Natural killer cell (primary cell): Measurements from ENCODE around the gene PHLDB2. TPM values are rescaled to one million over a fixed set of nuclear protein-coding genes. Genes with fewer than 3 reads are reported as not detected.

ENCODE experiments used
- ATAC-seq, 3 donors: fragments of 150-1000 bp in 2 of 3; fragments of 200-7000 bp in 1 of 3; cut with Tn5 transposase; 1 replicate in 1 of 3; 2 replicates in 2 of 3; pipeline ENCODE4 v1.10.0; 2021; ENCODE audit warnings: mild to moderate bottlenecking in 2 of 3, moderate library complexity in 2 of 3
- DNase-seq, 2 donors: peaks; one replicate each; pipeline versions ENCODE4 v3.0.0 to v3.0.0-alpha.2; 2013 to 2021; ENCODE audit warnings: mixed read lengths in 1 of 2
- H3K27ac ChIP-seq: one replicate; pipeline ENCODE4 v1.5.1; 2013; ENCODE audit warnings: mild to moderate bottlenecking, low read length
- H3K27me3 ChIP-seq: one replicate; pipeline ENCODE4 v1.6.1; 2013; ENCODE audit warnings: low read length; ENCODE audit not compliant: control insufficient read depth, insufficient read depth
- H3K36me3 ChIP-seq: one replicate; pipeline ENCODE4 v1.6.1; 2013; ENCODE audit warnings: low read length; ENCODE audit not compliant: control insufficient read depth, insufficient read depth
- H3K4me1 ChIP-seq: one replicate; pipeline ENCODE4 v1.6.1; 2013; ENCODE audit warnings: low read length; ENCODE audit not compliant: control insufficient read depth, insufficient read depth
- H3K4me3 ChIP-seq: one replicate; pipeline ENCODE4 v1.5.1; 2013; ENCODE audit warnings: low read length
- H3K9me3 ChIP-seq: one replicate; pipeline ENCODE4 v1.6.1; 2013; ENCODE audit warnings: low read length; ENCODE audit not compliant: control insufficient read depth, insufficient read depth
- H3K27ac Mint-ChIP-seq, 2 donors: one replicate each; pipeline ENCODE4 v1.8.0; 2022; ENCODE audit warnings: mild to moderate bottlenecking in 2 of 2, mixed read lengths in 2 of 2, moderate library complexity in 1 of 2
- H3K27me3 Mint-ChIP-seq, 2 donors: one replicate each; pipeline ENCODE4 v1.8.0; 2022; ENCODE audit warnings: low read depth in 2 of 2, mixed read lengths in 2 of 2
- H3K36me3 Mint-ChIP-seq: one replicate; pipeline ENCODE4 v1.8.0; 2022; ENCODE audit warnings: mixed read lengths
- H3K4me1 Mint-ChIP-seq, 2 donors: one replicate each; pipeline ENCODE4 v1.8.0; 2022; ENCODE audit warnings: mixed read lengths in 2 of 2
- H3K4me3 Mint-ChIP-seq: one replicate; pipeline ENCODE4 v1.8.0; 2022; ENCODE audit warnings: mild to moderate bottlenecking, moderate library complexity, mixed read lengths
- H3K9me3 Mint-ChIP-seq, 2 donors: one replicate each; pipeline ENCODE4 v1.8.0; 2022; ENCODE audit warnings: mixed read lengths in 2 of 2
- CTCF ChIP-seq: fragments of 200-600 bp; IDR thresholded peaks from one replicate; pipeline ENCODE4 v1.8.0; 2022; ENCODE audit warnings: antibody characterized with exemption
- WGBS: methylation state at CpG from one replicate; pipeline ENCODE4 v1.1.7; 2013; ENCODE audit warnings: missing lambda C conversion rate; ENCODE audit not compliant: insufficient coverage; 5-methylcytosine and 5-hydroxymethylcytosine counted together
- intact Hi-C: fragments of 100-400 bp; cut with micrococcal nuclease; formaldehyde crosslinking; loops from one replicate; pipeline ENCODE4 v1.14.2; 2022
- total RNA-seq, 4 donors: library from RNA; stranded (reverse); fragments of 120-200 nt in 1 of 4; gene quantifications; one replicate each; pipeline versions ENCODE4 v1.2.3 to v1.2.4, GENCODE V29; 2013 to 2022

The PHLDB2 gene
- total RNA-seq, 3 donors from 2014 or later (not counting 1 experiment from before 2014, with no cell fraction given), result 63.3 to 93.4 (median 64.0) TPM

- no peaks in the 10 kb centered on the region for H3K27me3 ChIP-seq
- no peaks in the 10 kb centered on the region for H3K4me1 ChIP-seq
- Mint-ChIP-seq H3K4me1 (peaks cover 20 to 34% of the 10 kb centered on the region in 2 donors), H3K27ac (peak overlapping the region; percentile 39 to 67), H3K9me3 (no peaks in the 10 kb centered on the region), H3K36me3 (peaks cover 11% of the 10 kb centered on the region), H3K27me3 (no peaks in the 10 kb centered on the region), H3K4me3 (no peak overlapping the region)
- peak in 1 of 3 donors; percentile 52 for ATAC-seq
- intact Hi-C loops, result no loop called here
- DNase-seq, result no peak
- no peak overlapping the region for H3K4me3 ChIP-seq
- H3K36me3 ChIP-seq, result peaks cover 3% of the 10 kb centered on the region
- WGBS, result 69% methylated on average over 4 of the region's 5 CpGs
- H3K27ac ChIP-seq, result no peak overlapping the region
- H3K9me3 ChIP-seq, result no peaks in the 10 kb centered on the region
- TF ChIP-seq CTCF, result no peak
Measured at GRCh38 chr3:111890051-111890580, 31.1 kb downstream of the PHLDB2 start.

- no peak overlapping the region for H3K27ac ChIP-seq
- H3K4me3 Mint-ChIP-seq, result no peak overlapping the region
- H3K4me3 ChIP-seq, result no peak overlapping the region
- H3K27ac Mint-ChIP-seq, result no peak overlapping the region
- no peaks in the 10 kb centered on the region for H3K36me3 Mint-ChIP-seq
- intact Hi-C loops, result no loop called here
- ATAC-seq (no peak), DNase-seq (no peak)
- no peaks in the 10 kb centered on the region for H3K4me1 ChIP-seq
- no peak for TF ChIP-seq CTCF
- H3K9me3 Mint-ChIP-seq, result no peaks in the 10 kb centered on the region
- no peaks in the 10 kb centered on the region for H3K36me3 ChIP-seq
- no peaks in the 10 kb centered on the region for H3K27me3 Mint-ChIP-seq
- H3K9me3 ChIP-seq, result no peaks in the 10 kb centered on the region
- WGBS, result no CpG with 5 or more reads among the region's 2 CpGs
- H3K27me3 ChIP-seq, result no peaks in the 10 kb centered on the region
- peaks cover 17 to 21% of the 10 kb centered on the region in 2 donors for H3K4me1 Mint-ChIP-seq
Measured at GRCh38 chr3:111892070-111892469, 33.0 kb downstream of the PHLDB2 start.

GRCh38 chr3:111895071-111895470, 36.0 kb downstream of the PHLDB2 start:
- Histone ChIP-seq H3K36me3 (no peaks in the 10 kb centered on the region), H3K9me3 (no peaks in the 10 kb centered on the region), H3K4me1 (no peaks in the 10 kb centered on the region), H3K4me3 (no peak overlapping the region), H3K27me3 (no peaks in the 10 kb centered on the region), H3K27ac (no peak overlapping the region)
- Mint-ChIP-seq H3K4me3 (no peak overlapping the region), H3K27me3 (no peaks in the 10 kb centered on the region), H3K27ac (peak overlapping the region in 1 of 2 donors; percentile 12), H3K36me3 (no peaks in the 10 kb centered on the region), H3K9me3 (no peaks in the 10 kb centered on the region), H3K4me1 (peaks cover 33 to 38% of the 10 kb centered on the region in 2 donors)
- DNase-seq (no peak), ATAC-seq (peak in 2 of 3 donors; percentile 45 to 52)
- intact Hi-C loops, result loop anchor here (1.0 kb wide), 1 partner anchor 72 kb away; no protein-coding TSS in a partner anchor
- no peak for TF ChIP-seq CTCF
- WGBS, result no CpG with 5 or more reads among the region's 1 CpG

- no peaks in the 10 kb centered on the region for H3K27me3 Mint-ChIP-seq
- intact Hi-C loops, result no loop called here
- Histone ChIP-seq H3K4me3 (no peak overlapping the region), H3K4me1 (no peaks in the 10 kb centered on the region), H3K36me3 (no peaks in the 10 kb centered on the region), H3K9me3 (no peaks in the 10 kb centered on the region), H3K27ac (no peak overlapping the region), H3K27me3 (no peaks in the 10 kb centered on the region)
- H3K9me3 Mint-ChIP-seq, result no peaks in the 10 kb centered on the region
- TF ChIP-seq CTCF, result no peak
- 69% methylated on average over 2 of the region's 2 CpGs for WGBS
- peaks cover 31 to 51% of the 10 kb centered on the region in 2 donors for H3K4me1 Mint-ChIP-seq
- ATAC-seq (no peak), DNase-seq (no peak)
- no peaks in the 10 kb centered on the region for H3K36me3 Mint-ChIP-seq
- H3K4me3 Mint-ChIP-seq, result no peak overlapping the region
- H3K27ac Mint-ChIP-seq, result peak overlapping the region; percentile 22 to 34
Measured at GRCh38 chr3:111899966-111900365, 40.9 kb downstream of the PHLDB2 start.
